Dedifferentiated amniotic fluid mesenchymal stem cell (primary cell): Measurements from ENCODE around the gene RELA.

Experiments
- DNase-seq: peaks from one replicate; pipeline ENCODE4 v3.0.0-alpha.2; 2016; ENCODE audit errors: extremely low spot score

Gene RELA

DNA sequence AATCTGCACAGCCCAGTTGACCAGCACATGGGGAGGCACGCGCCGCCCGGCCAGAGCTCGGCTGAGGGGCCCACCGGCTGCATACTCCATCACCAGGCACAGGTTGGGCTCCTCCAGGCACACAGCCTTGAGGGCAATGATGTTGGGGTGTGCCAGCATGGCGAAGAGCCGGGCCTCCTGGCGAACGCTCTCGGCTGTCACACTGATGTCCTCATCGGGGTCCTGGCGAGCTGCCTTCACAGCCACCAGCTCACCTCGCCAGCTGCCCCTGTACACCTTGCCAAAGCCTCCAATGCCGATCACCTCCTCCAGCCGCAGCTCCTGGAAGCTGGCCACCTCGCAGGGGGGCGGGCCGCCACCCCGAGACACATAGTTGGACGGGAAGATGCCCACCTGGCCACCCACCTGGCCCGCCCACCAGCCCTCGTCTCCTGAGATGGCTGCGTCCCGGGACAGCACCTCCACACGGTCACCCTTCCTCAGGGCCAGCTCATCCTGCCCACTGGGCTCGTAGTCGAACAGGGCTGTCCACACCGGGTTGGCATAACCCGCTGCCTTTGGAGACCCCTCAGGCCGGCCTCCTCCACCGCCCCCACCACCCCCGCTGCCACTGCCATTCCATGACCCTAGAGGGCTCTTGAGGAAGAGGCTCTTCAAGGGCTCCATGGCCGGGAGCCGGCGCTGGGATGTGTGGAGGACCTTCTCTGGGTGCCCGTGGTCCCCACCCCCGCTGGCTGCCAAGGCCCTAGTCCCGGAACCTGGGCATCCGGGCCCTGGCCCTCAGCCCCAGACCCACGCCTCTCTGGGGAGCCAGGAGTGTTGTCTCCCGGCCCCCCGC is 49.4 kb downstream of the RELA start:
- no peak for DNase-seq

DNA sequence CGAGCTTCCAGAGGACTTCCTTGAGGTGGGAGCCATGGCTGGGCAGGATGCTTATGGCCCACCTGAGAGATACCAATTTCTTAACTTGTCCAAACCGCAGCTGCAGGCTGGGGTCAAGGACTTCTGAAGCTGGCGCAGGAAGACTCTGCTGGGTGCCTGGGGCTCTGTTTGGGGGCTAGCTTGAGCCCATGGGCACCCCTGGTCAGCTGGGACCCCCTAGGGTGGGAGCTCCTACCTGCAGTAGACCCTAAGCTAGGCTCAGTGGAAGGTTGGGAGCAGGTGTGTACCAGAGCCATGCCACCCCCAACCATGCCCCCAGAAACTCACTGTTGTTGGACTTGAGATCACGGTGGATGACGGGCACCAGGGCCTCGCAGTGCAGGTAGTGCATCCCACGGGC is 50.0 kb downstream of the RELA start:
- DNase-seq = no peak

DNA sequence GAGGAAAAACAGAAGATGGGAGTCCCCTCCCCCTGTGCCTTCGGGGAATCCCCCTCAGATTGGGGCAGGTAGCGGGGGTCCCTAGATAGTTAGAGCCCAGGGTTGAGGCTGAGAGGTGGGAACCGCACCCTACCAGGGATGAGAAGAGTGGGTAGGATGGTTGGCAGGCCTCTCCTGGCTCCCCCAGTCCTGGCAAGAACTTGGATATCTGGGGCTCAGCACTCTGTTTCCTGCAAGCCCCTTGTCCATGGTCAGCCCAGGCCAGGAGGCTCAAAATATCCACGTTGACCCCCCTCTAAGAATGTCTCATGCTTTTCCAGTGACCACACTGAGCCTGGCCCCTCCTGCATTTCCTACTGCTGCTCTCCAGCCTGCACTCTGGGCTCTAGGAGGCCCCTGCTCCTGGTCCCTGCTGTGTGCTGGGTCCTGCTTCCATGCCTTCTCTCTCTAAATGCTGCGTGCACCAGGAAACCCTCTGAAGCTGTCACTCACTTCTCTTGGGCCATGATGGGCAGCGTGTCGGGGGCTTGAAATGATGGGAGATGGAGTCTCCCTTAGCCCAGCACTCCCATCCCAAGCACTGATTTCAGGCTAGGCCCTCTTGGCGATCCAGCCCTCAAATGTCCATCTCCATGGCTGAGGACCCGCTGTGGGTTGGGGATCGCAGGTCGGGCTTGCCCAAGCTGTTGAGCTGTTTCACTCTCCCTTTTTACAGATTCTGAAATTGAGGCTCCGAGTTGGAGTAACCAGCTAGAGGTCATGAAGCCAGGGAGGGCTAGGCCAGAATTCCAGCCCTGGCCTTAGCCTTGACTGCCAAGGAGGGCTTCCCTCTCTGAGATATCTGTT is 50.7 kb downstream of the RELA start:
- DNase-seq = no peak

DNA sequence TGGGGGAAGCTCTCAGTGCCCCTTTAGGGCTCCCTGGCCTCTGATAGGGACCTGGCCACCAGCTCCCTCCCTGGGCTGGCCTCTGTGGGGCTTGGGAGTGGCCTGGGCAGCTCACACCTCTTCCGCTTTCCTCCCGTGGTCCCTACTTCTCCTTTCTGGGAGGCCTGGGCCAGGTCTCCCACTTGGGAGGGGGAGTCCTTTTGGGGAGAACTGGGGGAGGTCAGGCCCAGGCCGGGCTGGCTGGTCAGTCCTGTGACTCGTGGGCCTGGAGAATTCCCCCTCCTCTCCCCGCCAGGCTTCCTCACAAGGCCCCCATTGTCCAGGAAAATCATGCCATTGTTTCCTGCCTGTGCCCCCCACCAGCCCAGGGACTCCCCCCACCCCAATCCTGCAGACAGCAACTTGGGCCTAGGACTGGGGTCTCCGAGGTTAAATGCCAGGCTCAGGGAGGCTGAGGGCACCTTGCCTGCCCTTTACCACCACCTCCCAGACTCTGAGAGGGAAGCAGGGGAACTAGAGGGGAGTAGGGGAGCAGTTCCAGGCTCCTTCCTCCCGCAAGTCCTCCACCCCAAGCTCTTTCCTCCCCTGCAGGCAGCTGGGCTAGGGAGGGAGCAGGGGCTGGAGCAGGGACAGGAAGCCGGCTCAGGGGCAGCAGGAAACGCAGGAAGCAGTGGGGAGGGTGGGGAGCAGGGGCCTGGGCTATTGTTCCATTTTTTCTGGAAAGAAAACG is 51.5 kb downstream of the RELA start:
- DNase-seq = no peak

DNA sequence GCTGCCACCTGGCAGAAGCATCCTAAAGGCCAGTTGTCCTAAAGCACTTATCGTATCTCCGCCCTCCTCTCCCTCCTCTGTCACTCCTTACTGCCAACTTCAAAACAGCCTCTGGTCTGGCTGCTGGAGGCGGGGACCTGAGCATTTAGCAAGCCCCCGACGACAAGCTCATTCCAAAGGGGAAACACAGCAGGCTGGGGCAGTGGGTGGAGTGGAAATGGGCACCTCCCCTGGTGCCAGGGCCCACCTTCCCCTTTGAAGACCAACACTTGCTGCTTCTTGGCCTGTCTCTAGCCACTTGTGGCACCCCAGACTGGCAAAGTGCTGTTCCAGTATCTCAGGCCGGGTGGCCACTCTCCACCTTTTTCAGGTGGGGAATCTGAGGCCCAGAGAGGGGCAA is 52.3 kb downstream of the RELA start:
- no peak for DNase-seq

DNA sequence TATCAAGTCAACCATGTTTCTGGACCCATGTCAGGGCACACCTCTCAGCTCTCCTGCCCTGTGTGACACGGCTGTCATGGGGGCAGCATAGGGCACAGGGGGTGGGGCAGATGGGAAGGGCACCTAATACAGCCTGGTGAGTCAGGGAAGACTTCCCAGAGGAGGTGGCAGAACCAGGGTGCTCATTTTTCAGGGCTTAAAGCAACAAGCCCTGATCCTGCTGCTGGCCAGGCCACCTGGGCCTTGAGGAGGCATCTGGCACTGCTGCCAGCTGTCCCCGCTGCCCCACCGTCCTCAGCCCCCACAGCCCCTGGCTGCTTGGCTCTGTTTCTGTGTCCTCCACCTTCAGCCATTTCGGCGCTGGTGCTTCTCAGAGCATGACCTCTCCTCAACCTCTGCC is 53.1 kb downstream of the RELA start:
- DNase-seq = no peak

DNA sequence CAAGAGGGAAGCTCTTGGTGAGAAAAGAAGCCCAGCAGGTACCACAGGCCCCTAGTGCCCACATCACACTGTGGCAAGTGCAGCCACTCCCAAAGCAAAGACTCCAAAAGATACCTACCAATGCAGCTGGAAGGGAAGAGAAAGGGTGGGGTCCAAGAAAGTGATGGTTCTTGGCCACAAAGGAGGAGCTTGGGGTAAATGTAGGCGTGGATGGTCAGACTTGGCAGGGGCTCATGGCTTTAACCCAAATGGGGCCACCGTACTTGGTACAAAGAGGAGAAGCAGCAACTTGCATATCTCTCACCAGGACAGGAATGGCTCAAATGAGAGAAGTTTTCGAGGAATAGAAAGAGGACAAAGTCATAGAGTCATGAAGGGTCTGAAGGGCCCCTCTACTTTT is 53.5 kb downstream of the RELA start:
- DNase-seq = no peak

DNA sequence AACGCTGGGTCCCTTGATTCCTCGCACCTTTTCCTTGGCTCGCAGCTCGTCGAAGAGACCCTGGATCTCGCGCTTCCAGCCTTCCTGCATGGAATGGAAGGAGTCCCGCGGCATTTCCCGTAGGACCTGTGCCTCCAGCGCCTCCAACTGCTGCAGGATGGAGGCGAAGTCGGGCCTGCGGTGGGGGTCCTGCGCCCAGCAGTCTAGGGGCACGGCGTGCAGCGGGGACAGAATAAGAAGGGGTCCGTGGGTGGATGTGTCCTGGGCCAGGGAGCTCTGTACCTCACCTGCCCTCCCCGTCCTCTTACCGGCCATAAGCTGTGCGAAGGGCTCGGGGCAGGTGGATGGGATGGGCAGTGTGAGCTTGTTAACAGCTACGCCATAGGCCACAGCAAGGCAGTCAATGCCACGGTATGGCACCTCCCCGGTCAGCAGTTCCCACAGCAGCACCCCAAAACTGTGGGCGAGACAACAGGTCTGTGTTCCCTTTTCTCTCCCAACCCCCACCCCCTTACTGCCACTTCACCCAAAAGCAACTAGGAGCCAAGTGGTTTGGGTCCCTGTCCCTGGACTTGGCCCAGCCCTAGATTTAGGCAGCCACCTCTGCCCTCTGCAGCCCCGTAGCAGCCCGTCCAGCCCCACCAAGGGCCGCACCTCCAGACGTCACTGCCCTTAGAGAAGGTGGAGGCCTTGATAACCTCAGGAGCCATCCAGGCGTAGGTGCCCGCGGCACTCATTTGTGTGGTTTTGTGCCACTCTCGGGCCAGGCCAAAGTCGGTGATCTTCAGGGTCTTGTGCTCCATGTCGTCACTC is 54.9 kb downstream of the RELA start:
- DNase-seq = no peak

DNA sequence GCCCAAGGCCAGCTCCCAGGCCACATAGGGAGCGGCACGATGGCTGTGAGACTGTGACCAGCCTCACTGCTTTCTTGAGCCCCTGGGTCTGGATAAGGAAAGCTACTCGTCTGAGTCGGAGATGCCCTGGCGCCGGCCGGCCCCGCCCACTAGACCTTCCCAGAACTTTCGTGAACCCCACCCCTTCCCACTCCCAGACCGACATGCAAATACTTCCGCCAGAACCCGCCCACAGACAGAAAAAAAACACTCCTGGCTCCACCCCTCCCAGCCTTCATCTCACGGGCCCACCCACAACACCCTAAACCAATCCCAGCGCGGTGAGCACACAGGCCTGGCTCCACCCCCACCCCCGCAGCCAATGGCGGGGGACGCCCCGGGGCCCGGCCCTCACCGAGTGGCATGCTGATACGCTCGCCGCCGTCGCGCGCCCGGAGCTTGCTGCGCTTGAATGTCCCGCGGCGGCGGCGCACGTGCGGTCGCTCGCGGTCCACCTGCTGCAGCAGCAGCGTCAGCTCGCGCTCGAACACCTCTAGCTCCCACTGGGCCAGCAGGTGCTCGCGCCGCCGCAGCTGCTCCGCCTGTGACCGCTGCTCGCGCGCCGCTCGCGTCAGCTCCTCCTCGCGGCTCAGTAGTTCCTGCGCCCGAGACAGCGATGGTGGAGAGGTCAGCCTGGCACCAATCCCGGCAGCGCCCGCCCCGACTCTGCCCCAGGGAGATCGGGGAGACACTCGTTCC is 55.7 kb downstream of the RELA start:
- DNase-seq = peak; percentile 91

DNA sequence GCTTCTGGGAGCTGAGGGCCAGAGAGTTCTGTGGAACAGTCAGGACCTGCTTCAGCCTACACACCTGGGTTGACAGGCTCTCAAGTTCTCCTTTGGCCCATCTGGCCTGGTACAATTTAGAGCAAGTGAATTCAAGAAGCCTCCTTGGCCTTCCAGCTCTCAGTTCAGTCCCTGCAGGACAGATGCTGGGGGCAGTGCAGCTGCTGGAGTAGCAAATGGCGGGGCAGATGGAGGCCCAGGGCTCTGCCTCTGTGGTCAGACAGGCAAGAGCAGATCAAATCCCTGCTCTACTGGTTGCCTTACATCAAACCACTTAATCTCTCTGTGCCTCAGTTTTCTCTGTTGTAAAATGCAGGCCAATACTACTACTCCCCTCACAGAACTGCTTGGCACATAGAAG is 58.5 kb downstream of the RELA start:
- DNase-seq = no peak
